Middle frontal gyrus (tissue), 1 donor: ENCODE measurements around the gene SZT2.
"Not testable (repeated sequence)": the region's sequence is repeated elsewhere in the genome, so short reads cannot be mapped to it uniquely, and the experiment has no call there.

ENCODE experiments used
- DNase-seq: peaks from one replicate; pipeline ENCODE4 v3.0.0-alpha.2; 2015; ENCODE audit warnings: low spot score; ENCODE audit errors: extremely low spot score

The SZT2 gene

GRCh38 chr1:43453442-43454269 is 64.0 kb downstream of the SZT2 start, which contains the start of gene HYI:
HYI (minus strand) TSS chr1:43453931; CDS start chr1:43453793, 138 bp downstream.
- DNase-seq, result peak; percentile 47

GRCh38 chr1:43454270-43455011 is 64.7 kb downstream of the SZT2 start:
- DNase-seq, result peak; percentile 28

- DNase-seq, result no peak
These were observed 65.7 kb downstream of the SZT2 start for GRCh38 chr1:43455213-43455889.

GRCh38 chr1:43458379-43458778 is 68.7 kb downstream of the SZT2 start:
- not testable (repeated sequence) for DNase-seq

- DNase-seq, result no peak
These were observed 71.4 kb downstream of the SZT2 start for GRCh38 chr1:43460988-43461693.

- no peak for DNase-seq
These were observed 73.8 kb downstream of the SZT2 start for GRCh38 chr1:43463479-43463878.

- no peak for DNase-seq
These were observed 75.2 kb downstream of the SZT2 start for GRCh38 chr1:43464681-43465504.

- DNase-seq, result no peak
These were observed 75.9 kb downstream of the SZT2 start for GRCh38 chr1:43465505-43466067.

- DNase-seq, result no peak
These were observed 76.7 kb downstream of the SZT2 start for GRCh38 chr1:43466403-43466802.

- DNase-seq, result no peak
These were observed 78.7 kb downstream of the SZT2 start for GRCh38 chr1:43468414-43468813.

- DNase-seq, result no peak
These were observed 80.2 kb downstream of the SZT2 start for GRCh38 chr1:43469932-43470331.

- no peak for DNase-seq
These were observed 82.4 kb downstream of the SZT2 start for GRCh38 chr1:43472087-43472462.

- DNase-seq, result not testable (repeated sequence)
These were observed 82.9 kb downstream of the SZT2 start for GRCh38 chr1:43472463-43473151.

- no peak for DNase-seq
These were observed 83.8 kb downstream of the SZT2 start for GRCh38 chr1:43473463-43473862.

- DNase-seq, result not testable (repeated sequence)
These were observed 86.1 kb downstream of the SZT2 start for GRCh38 chr1:43475611-43476401.

GRCh38 chr1:43477716-43478115 is 88.0 kb downstream of the SZT2 start:
- no peak for DNase-seq

GRCh38 chr1:43479414-43479813 is 89.7 kb downstream of the SZT2 start:
- no peak for DNase-seq

GRCh38 chr1:43481491-43481890 is 91.8 kb downstream of the SZT2 start:
- no peak for DNase-seq

GRCh38 chr1:43482215-43482614 is 92.5 kb downstream of the SZT2 start:
- DNase-seq, result no peak
